Prostate gland (tissue), 2 donors: ENCODE results near the gene GP2. TPM values are rescaled to one million over a fixed set of nuclear protein-coding genes. Genes with fewer than 3 reads are reported as not detected.

ENCODE experiments used
- DNase-seq: peaks from one replicate; pipeline ENCODE4 v3.0.0-alpha.2; 2019; ENCODE audit warnings: low spot score
- H3K27ac ChIP-seq, 2 donors: fragments of 200-600 bp; sonication (generic); 2 replicates each; pipeline ENCODE4 v1.5.1; 2017 to 2019
- H3K27me3 ChIP-seq: fragments of 200-600 bp; sonication (generic); replicated peaks from 2 replicates; pipeline ENCODE4 v1.5.1; 2019; ENCODE audit not compliant: insufficient read depth
- H3K36me3 ChIP-seq, 2 donors: fragments of 200-600 bp; sonication (generic); 1 replicate in 1 of 2; 2 replicates in 1 of 2; pipeline versions ENCODE4 v1.5.1 to v1.8.1; 2017 to 2019
- H3K4me1 ChIP-seq: fragments of 200-600 bp; sonication (generic); replicated peaks from 2 replicates; pipeline ENCODE4 v1.5.1; 2019
- H3K4me3 ChIP-seq, 2 donors: fragments of 200-600 bp; sonication (generic); 2 replicates each; pipeline ENCODE4 v1.5.1; 2017 to 2019
- H3K9me3 ChIP-seq: fragments of 200-600 bp; sonication (generic); 2 replicates; pipeline ENCODE4 v1.5.1; 2017
- CTCF ChIP-seq, 4 experiments: fragments of 200-600 bp in 2 of 4; fragments of 450-650 bp in 2 of 4; sonication (generic) in 2 of 4; IDR thresholded peaks; 1 replicate in 3 of 4; 2 replicates in 1 of 4; pipeline ENCODE4 v1.5.1; 2016 to 2019; ENCODE audit warnings: antibody characterized with exemption in 4 of 4, mild to moderate bottlenecking in 2 of 4, moderate library complexity in 2 of 4
- POLR2A ChIP-seq: fragments of 450-650 bp; IDR thresholded peaks from one replicate; pipeline ENCODE4 v1.6.1; 2016; ENCODE audit warnings: antibody characterized with exemption, mild to moderate bottlenecking
- POLR2AphosphoS5 ChIP-seq: sonication (generic); formaldehyde crosslinking; IDR thresholded peaks from one replicate; pipeline ENCODE4 v1.6.1; 2017; ENCODE audit warnings: antibody characterized with exemption
- WGBS: methylation state at CpG from one replicate; pipeline ENCODE4 v1.1.5; 2018; 5-methylcytosine and 5-hydroxymethylcytosine counted together
- intact Hi-C: fragments of 100-400 bp; cut with DNase I; formaldehyde crosslinking; loops from one replicate; pipeline ENCODE4 v1.14.2; 2022
- total RNA-seq, 2 donors: library from RNA; depleted of rRNA; stranded (reverse); fragments of >200 nt; gene quantifications; one replicate each; pipeline ENCODE4 v1.1.0, GENCODE V29; 2016

Gene GP2
- total RNA-seq, 2 donors from 2014 or later = 29.8 to 971 TPM

- Histone ChIP-seq H3K4me3 (no peak overlapping the region), H3K36me3 (no peaks in the 10 kb centered on the region), H3K27ac (no peak overlapping the region), H3K9me3 (no peaks in the 10 kb centered on the region), H3K27me3 (no peaks in the 10 kb centered on the region), H3K4me1 (no peaks in the 10 kb centered on the region)
- DNase-seq = no peak
- intact Hi-C loops = no loop called here
- TF ChIP-seq POLR2A = no peak
- no peak for TF ChIP-seq CTCF (IDR thresholded peaks at IDR 0.05)
- no peak for TF ChIP-seq POLR2AphosphoS5
- WGBS = 66% methylated on average over 2 of the region's 2 CpGs
Observed at GRCh38 chr16:20271893-20272292, 55.4 kb downstream of the GP2 start.

GRCh38 chr16:20268409-20268808 lies 58.9 kb downstream of the GP2 start:
- DNase-seq = no peak
- no peaks in the 10 kb centered on the region for H3K36me3 ChIP-seq
- WGBS = 45% methylated on average over 5 of the region's 5 CpGs
- TF ChIP-seq POLR2A = no peak
- no peaks in the 10 kb centered on the region for H3K9me3 ChIP-seq
- no peaks in the 10 kb centered on the region for H3K27me3 ChIP-seq
- intact Hi-C loops = no loop called here
- H3K4me3 ChIP-seq = no peak overlapping the region
- no peaks in the 10 kb centered on the region for H3K4me1 ChIP-seq
- no peak overlapping the region for H3K27ac ChIP-seq

- Histone ChIP-seq H3K27me3 (no peaks in the 10 kb centered on the region), H3K4me3 (no peak overlapping the region), H3K9me3 (no peaks in the 10 kb centered on the region), H3K27ac (no peak overlapping the region), H3K4me1 (no peaks in the 10 kb centered on the region), H3K36me3 (no peaks in the 10 kb centered on the region)
- DNase-seq = no peak
- 88% methylated on average over 4 of the region's 4 CpGs for WGBS
- intact Hi-C loops = no loop called here
- TF ChIP-seq CTCF (IDR thresholded peaks at IDR 0.05) (no peak), POLR2A (no peak), POLR2AphosphoS5 (no peak)
Observed at GRCh38 chr16:20265019-20265418, 62.3 kb downstream of the GP2 start.

- Histone ChIP-seq H3K4me3 (no peak overlapping the region), H3K36me3 (no peaks in the 10 kb centered on the region), H3K27ac (no peak overlapping the region), H3K4me1 (no peaks in the 10 kb centered on the region), H3K9me3 (no peaks in the 10 kb centered on the region), H3K27me3 (no peaks in the 10 kb centered on the region)
- DNase-seq = no peak
- TF ChIP-seq POLR2A = no peak
- TF ChIP-seq POLR2AphosphoS5 = no peak
- no peak for TF ChIP-seq CTCF (IDR thresholded peaks at IDR 0.05)
- WGBS = 70% methylated on average over 12 of the region's 12 CpGs
- intact Hi-C loops = no loop called here
Observed at GRCh38 chr16:20263138-20263855, 64.0 kb downstream of the GP2 start.

GRCh38 chr16:20262248-20262647 lies 65.1 kb downstream of the GP2 start:
- Histone ChIP-seq H3K27ac (no peak overlapping the region), H3K4me3 (no peak overlapping the region), H3K9me3 (no peaks in the 10 kb centered on the region), H3K36me3 (no peaks in the 10 kb centered on the region), H3K4me1 (no peaks in the 10 kb centered on the region), H3K27me3 (no peaks in the 10 kb centered on the region)
- no peak for DNase-seq
- 97% methylated on average over 9 of the region's 9 CpGs for WGBS
- intact Hi-C loops = no loop called here
- TF ChIP-seq POLR2A = no peak
- TF ChIP-seq POLR2AphosphoS5 = no peak
- TF ChIP-seq CTCF (IDR thresholded peaks at IDR 0.05) = no peak
